HG03103 (cell line): ENCODE results near the gene LCE3B.

Experiments used
- ATAC-seq: cut with Tn5 transposase; IDR thresholded peaks from one replicate; pipeline ENCODE4 v1.9.1; 2021; ENCODE audit warnings: low read depth; ENCODE audit not compliant: unreplicated experiment

Gene LCE3B

DNA sequence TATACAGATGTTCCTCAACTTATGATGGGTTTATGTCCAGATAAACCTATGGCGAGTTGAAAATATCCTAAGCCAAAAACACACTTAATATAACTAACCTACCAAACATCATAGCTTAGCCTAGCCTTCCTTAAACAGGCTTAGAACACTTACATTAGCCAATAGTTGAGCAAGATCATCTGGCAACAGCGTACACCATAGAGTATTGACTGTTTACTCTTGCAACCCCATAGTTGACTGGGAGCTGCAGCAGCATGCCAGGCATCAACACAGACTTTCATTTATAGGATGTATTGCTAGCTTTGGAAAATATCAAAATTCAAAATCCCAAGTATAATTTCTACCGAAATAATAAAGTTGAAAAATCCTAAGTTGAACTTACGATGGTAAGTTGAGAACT is 44.1 kb downstream of the LCE3B start:
- no peak for ATAC-seq

DNA sequence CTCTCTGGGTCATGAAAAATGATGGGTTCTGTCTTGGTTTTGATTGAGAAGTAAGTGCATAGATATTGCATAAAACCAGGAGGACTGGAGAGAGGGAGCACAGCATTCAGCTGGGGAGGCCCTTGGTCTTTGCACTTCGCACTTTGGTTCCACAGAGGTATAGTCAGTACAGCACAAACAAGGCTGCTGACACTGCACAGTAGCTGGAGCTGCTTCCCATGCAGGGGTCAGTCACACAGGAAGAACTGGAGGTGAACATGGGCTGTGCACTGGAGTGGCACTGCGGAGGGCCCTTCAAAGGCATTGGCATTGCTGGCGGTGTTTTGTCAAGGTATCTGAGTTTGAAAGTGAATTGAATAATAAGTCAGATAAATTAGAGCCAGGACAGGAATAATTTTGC is 45.0 kb downstream of the LCE3B start:
- no peak for ATAC-seq

DNA sequence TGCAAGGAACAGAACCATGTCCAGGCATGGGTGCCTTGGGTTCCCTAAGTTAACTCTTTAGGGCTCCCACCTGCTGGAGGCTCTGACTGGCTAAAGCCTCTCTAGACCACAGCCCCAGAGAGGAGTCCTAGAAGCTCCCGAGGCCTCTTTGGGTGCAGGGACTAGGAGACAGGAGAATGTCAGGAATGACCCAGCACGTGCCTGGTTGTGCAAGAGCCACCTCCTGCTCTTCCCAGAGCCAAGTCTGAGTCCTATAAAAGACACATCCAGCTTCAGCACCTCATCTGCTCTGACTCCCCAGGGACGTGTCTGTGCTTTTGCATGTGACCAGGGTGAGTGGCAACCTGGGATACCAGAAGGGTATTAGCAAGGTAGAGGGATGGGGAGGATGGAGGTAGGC is 49.5 kb downstream of the LCE3B start, which contains the start of gene LCE2D:
LCE2D (plus strand) TSS at position 283 of the 400 bp plus-strand sequence. CDS start 726 bp downstream, outside the sequence.
- ATAC-seq: no peak
